Activated CD8-positive, alpha-beta memory T cell treated with anti-CD3 and anti-CD28 coated beads, Interleukin-2, amount 10 ng/mL, durations not matched to agents 7 days and 5 days (primary cell): Measurements from ENCODE around the gene FADS2. TPM values are rescaled to one million over a fixed set of nuclear protein-coding genes. Genes with fewer than 3 reads are reported as not detected.

ENCODE experiments used
- ATAC-seq: fragments of 150-1000 bp; cut with Tn5 transposase; one replicate; pipeline ENCODE4 v1.10.0; 2021; ENCODE audit warnings: moderate library complexity
- CTCF ChIA-PET: fragments of 350-600 bp; sonication (Branson Sonifier 250); formaldehyde crosslinking; loops from one replicate; lab custom pipeline; 2021; ENCODE audit warnings: antibody characterized with exemption; lab: Charles Lee
- DNase-seq: peaks from one replicate; pipeline ENCODE4 v3.0.0-alpha.2; 2020
- H3K27ac Mint-ChIP-seq: one replicate; pipeline ENCODE4 v1.8.0; 2021; ENCODE audit warnings: mild to moderate bottlenecking, mixed read lengths
- H3K27me3 Mint-ChIP-seq: one replicate; pipeline ENCODE4 v1.8.0; 2021; ENCODE audit warnings: mixed read lengths
- H3K36me3 Mint-ChIP-seq: one replicate; pipeline ENCODE4 v1.8.0; 2021; ENCODE audit warnings: mild to moderate bottlenecking, mixed read lengths
- H3K4me1 Mint-ChIP-seq: one replicate; pipeline ENCODE4 v1.8.0; 2021; ENCODE audit warnings: mixed read lengths
- H3K4me3 Mint-ChIP-seq: one replicate; pipeline ENCODE4 v1.8.0; 2021; ENCODE audit warnings: mild to moderate bottlenecking, moderate library complexity, mixed read lengths
- H3K9me3 Mint-ChIP-seq: one replicate; pipeline ENCODE4 v1.8.0; 2022; ENCODE audit warnings: low read depth, mixed read lengths
- total RNA-seq, 2 experiments: library from RNA; stranded (reverse); gene quantifications; one replicate each; pipeline ENCODE4 v1.2.3, GENCODE V29; 2021

FADS2 gene
- total RNA-seq, 2 experiments from 2014 or later: 174 to 184 TPM

DNA sequence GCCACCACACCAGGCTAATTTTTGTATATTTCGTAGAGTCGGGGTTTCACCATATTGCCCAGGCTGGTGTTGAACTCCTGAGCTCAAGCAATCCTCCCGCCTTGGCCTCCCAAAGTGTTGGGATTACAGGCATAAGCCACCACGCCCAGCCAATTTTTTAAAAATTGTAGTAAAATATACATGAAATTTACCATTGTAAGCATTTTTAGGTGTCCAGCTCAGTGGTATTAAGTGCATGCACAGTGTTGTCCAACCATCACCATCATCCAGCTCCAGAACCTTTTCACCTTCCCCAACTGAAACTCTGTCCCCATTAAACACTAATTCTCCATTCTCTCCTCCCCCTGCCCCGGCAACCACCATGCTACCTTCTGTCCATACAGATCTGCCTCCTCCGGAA is 54.8 kb downstream of the FADS2 start:
- H3K27ac Mint-ChIP-seq: no peak overlapping the region
- CTCF ChIA-PET: interaction anchor here (0.8 to 8.5 kb wide), 2 partner anchors 15 to 198 kb away, joined by 3 to 54 read pairs; no protein-coding TSS in a partner anchor
- no peaks in the 10 kb centered on the region for H3K36me3 Mint-ChIP-seq
- ATAC-seq (no peak), DNase-seq (no peak)
- no peaks in the 10 kb centered on the region for H3K9me3 Mint-ChIP-seq
- H3K4me1 Mint-ChIP-seq: no peaks in the 10 kb centered on the region
- H3K4me3 Mint-ChIP-seq: no peak overlapping the region
- no peaks in the 10 kb centered on the region for H3K27me3 Mint-ChIP-seq

GRCh38 chr11:61883327-61883726 is 55.2 kb downstream of the FADS2 start:
- Mint-ChIP-seq H3K36me3 (no peaks in the 10 kb centered on the region), H3K4me3 (no peak overlapping the region), H3K27me3 (no peaks in the 10 kb centered on the region), H3K9me3 (no peaks in the 10 kb centered on the region), H3K27ac (no peak overlapping the region), H3K4me1 (no peaks in the 10 kb centered on the region)
- CTCF ChIA-PET: interaction anchor here (0.5 to 8.5 kb wide), 5 partner anchors 14 to 820 kb away, joined by 3 to 54 read pairs (median 4); no protein-coding TSS in a partner anchor
- DNase-seq (no peak), ATAC-seq (no peak)

DNA sequence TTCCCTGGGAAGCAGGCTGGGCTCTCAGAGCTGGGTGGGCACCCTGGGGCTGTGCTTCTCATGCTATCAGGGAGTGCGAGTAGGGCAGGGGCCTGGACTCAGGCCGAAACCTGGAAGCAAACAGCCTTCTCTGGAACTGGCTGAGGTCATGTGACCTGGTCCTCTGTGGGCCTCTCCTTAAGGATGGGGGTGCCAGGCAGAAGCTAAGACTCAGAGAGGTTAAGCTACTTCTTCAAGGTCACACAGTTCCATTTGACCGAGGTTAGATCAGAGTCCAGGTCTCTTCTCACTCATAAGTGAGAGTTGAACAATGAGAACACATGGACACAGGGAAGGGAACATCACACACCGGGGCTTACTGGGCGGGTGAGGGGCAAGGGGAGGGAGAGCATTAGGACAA is 55.8 kb downstream of the FADS2 start:
- CTCF ChIA-PET: interaction anchor here (0.5 to 8.5 kb wide), 5 partner anchors 13 to 819 kb away, joined by 3 to 54 read pairs (median 4); no protein-coding TSS in a partner anchor
- no peak for DNase-seq
- Mint-ChIP-seq H3K27me3 (no peaks in the 10 kb centered on the region), H3K4me1 (no peaks in the 10 kb centered on the region), H3K36me3 (no peaks in the 10 kb centered on the region), H3K9me3 (no peaks in the 10 kb centered on the region), H3K27ac (no peak overlapping the region), H3K4me3 (no peak overlapping the region)
- ATAC-seq: no peak

DNA sequence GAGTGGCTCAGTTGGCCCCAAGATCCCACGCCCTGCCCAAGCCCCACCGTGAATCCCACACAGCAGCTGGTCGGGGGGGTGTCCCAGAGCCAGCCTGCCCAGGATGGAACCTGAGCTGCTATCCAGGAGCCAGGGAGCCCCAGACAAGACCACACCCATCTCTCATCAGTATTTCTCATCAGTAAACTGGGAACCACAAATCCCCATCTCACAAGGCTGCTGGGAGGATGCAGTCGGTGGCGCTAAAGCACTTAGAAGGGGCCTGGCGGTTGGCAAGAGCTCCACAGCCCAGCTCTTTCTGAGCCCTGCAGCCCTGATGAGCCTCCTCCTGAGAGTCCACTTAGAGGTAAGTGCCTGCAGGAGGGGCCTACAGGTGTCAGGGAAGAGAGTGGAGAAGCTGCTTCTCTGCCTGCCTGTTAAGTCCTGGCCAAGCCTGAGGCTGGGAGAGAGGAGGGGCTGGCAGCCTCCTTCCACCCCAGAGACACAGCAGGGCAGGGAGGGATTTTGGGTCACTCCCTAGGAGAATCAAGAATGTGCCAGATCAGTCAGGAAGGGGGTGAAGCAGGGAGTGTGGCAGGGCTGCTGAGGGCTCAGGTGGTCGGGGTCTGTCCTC is 57.2 kb downstream of the FADS2 start:
- CTCF ChIA-PET: interaction anchor here (0.7 to 8.5 kb wide), 2 partner anchors 12 to 223 kb away, joined by 3 to 54 read pairs; no protein-coding TSS in a partner anchor
- Mint-ChIP-seq H3K4me1 (no peaks in the 10 kb centered on the region), H3K4me3 (no peak overlapping the region), H3K27ac (no peak overlapping the region), H3K27me3 (no peaks in the 10 kb centered on the region), H3K36me3 (no peaks in the 10 kb centered on the region), H3K9me3 (no peaks in the 10 kb centered on the region)
- DNase-seq (no peak), ATAC-seq (no peak)

GRCh38 chr11:61885784-61886580 is 57.9 kb downstream of the FADS2 start:
- no peak for ATAC-seq
- H3K4me1 Mint-ChIP-seq: peaks cover 3% of the 10 kb centered on the region
- CTCF ChIA-PET: interaction anchor here (0.7 to 8.5 kb wide), 4 partner anchors 11 to 222 kb away, joined by 3 to 54 read pairs (median 18); no protein-coding TSS in a partner anchor
- H3K27ac Mint-ChIP-seq: no peak overlapping the region
- no peaks in the 10 kb centered on the region for H3K36me3 Mint-ChIP-seq
- DNase-seq: no peak
- H3K9me3 Mint-ChIP-seq: no peaks in the 10 kb centered on the region
- H3K4me3 Mint-ChIP-seq: no peak overlapping the region
- H3K27me3 Mint-ChIP-seq: no peaks in the 10 kb centered on the region

- no peaks in the 10 kb centered on the region for H3K9me3 Mint-ChIP-seq
- peaks cover 3% of the 10 kb centered on the region for H3K4me1 Mint-ChIP-seq
- DNase-seq (no peak), ATAC-seq (no peak)
- H3K36me3 Mint-ChIP-seq: no peaks in the 10 kb centered on the region
- CTCF ChIA-PET: interaction anchor here (1.1 to 5.1 kb wide), 2 partner anchors 12 to 89 kb away, joined by 4 to 31 read pairs; no protein-coding TSS in a partner anchor
- no peak overlapping the region for H3K4me3 Mint-ChIP-seq
- no peak overlapping the region for H3K27ac Mint-ChIP-seq
- no peaks in the 10 kb centered on the region for H3K27me3 Mint-ChIP-seq
These were observed 58.5 kb downstream of the FADS2 start for GRCh38 chr11:61886643-61887042.

- H3K4me3 Mint-ChIP-seq: no peak overlapping the region
- CTCF ChIA-PET: interaction anchor here (5.1 to 6.0 kb wide), 2 partner anchors 10 to 194 kb away, joined by 31 to 40 read pairs; no protein-coding TSS in a partner anchor
- DNase-seq: no peak
- no peaks in the 10 kb centered on the region for H3K9me3 Mint-ChIP-seq
- peaks cover 3% of the 10 kb centered on the region for H3K4me1 Mint-ChIP-seq
- no peak for ATAC-seq
- no peak overlapping the region for H3K27ac Mint-ChIP-seq
- no peaks in the 10 kb centered on the region for H3K36me3 Mint-ChIP-seq
- H3K27me3 Mint-ChIP-seq: peaks cover 9% of the 10 kb centered on the region
These were observed 59.9 kb downstream of the FADS2 start for GRCh38 chr11:61887839-61888494.

- H3K4me3 Mint-ChIP-seq: no peak overlapping the region
- no peaks in the 10 kb centered on the region for H3K36me3 Mint-ChIP-seq
- peaks cover 9% of the 10 kb centered on the region for H3K27me3 Mint-ChIP-seq
- ATAC-seq (no peak), DNase-seq (no peak)
- H3K4me1 Mint-ChIP-seq: peaks cover 3% of the 10 kb centered on the region
- no peak overlapping the region for H3K27ac Mint-ChIP-seq
- H3K9me3 Mint-ChIP-seq: no peaks in the 10 kb centered on the region
- CTCF ChIA-PET: interaction anchor here (5.1 to 6.0 kb wide), 2 partner anchors 10 to 193 kb away, joined by 31 to 40 read pairs; no protein-coding TSS in a partner anchor
These were observed 60.5 kb downstream of the FADS2 start for GRCh38 chr11:61888590-61888989.

- Mint-ChIP-seq H3K4me3 (no peak overlapping the region), H3K27ac (no peak overlapping the region), H3K4me1 (peaks cover 3% of the 10 kb centered on the region), H3K27me3 (peaks cover 9% of the 10 kb centered on the region), H3K9me3 (no peaks in the 10 kb centered on the region), H3K36me3 (no peaks in the 10 kb centered on the region)
- DNase-seq (no peak), ATAC-seq (no peak)
- CTCF ChIA-PET: interaction anchor here (3.8 to 6.0 kb wide), 4 partner anchors 9 to 218 kb away, joined by 17 to 40 read pairs (median 26); no protein-coding TSS in a partner anchor
These were observed 61.7 kb downstream of the FADS2 start for GRCh38 chr11:61889831-61890230.

DNA sequence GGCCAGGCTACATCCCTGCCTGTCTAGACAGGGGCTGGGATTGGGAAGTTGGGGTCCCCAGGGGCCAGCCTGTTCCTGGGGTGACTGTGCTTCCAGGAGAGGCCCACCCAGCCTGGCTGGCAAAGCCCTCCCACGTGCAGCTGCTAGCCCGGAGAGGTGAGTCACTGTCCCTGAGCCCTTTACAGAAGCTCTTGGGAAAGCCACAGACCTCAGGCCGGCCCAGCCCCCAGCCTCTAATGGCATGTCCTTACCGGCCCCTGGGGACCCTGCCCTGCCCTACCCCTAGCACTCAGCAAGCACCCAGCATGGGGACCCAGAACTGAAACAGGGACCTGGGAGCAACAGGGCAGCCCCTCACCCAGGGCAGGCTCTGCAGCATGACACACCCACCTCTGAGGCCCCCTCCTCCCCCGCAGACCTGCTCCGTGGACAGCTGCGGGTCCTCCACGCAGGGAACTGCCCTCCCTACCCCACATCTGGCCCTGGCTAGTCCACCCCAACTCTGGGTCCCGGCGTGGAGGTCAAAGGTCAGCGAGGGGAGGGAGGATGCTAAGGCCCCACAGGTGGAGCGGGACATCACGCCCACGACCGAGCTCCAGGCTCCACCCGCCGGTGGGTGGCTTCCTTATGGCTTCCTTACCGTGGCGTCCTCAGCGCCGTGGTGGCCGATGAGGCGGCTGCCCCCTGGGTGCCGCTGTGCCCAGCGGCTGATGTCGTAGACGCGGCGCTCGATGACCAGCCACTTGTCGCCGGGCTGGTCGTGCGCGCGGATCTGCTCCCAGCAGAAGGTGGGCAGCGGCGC is 62.6 kb downstream of the FADS2 start:
- peaks cover 9% of the 10 kb centered on the region for H3K27me3 Mint-ChIP-seq
- ATAC-seq (peak; percentile 40), DNase-seq (peak; percentile 55)
- CTCF ChIA-PET: interaction anchor here (1.6 to 6.0 kb wide), 6 partner anchors 8 to 217 kb away, joined by 8 to 40 read pairs (median 18); partner anchors contain the start of genes FEN1 and TMEM258
- H3K27ac Mint-ChIP-seq: no peak overlapping the region
- H3K9me3 Mint-ChIP-seq: no peaks in the 10 kb centered on the region
- peak overlapping the region; percentile 77 for H3K4me3 Mint-ChIP-seq
- H3K36me3 Mint-ChIP-seq: no peaks in the 10 kb centered on the region
- H3K4me1 Mint-ChIP-seq: peaks cover 3% of the 10 kb centered on the region

DNA sequence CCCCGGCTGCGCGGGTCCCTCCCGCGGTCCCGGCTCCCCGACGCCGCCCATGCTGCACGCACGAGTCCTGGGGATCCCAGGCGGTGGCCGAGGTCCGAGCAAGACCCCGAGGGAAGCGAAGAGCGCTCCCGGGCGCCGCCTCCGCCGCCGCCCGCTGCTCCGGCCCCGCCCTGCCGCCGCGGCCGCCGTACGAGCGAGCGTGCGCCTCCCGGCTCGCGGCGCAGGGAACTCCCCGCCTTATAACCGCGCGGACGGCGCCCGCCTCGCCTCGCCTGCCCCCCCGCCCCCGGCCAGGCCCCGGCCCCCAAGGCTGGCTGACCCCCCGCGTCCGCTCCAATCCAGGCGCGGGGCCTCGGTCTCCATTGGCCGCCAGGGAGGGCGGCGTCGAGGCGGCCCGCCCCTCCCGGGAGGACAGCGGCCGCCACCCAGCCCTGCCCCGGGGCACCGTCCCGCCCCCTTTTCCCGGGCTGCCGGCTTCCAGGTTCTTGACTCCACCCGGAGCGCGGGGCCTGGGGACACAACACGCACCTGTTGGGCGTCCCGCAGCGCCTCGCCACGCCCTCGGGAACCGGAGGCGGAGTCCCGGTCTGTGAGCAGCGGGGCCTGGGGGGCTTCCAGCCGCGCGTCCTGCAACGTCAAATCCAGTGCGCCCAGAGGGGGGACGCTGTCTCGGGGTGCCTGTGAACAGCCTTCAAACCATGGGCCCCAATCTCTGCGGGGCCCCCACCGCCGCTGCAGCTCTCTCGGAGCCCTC is 63.4 kb downstream of the FADS2 start, which contains the start of gene FADS3:
Gene FADS3, minus strand, starts transcription at position 215 of the 754 bp plus-strand sequence. Its CDS starts 164 bp downstream, at position 51.
- Mint-ChIP-seq H3K27ac (no peak within 1 kb of the TSS), H3K27me3 (peaks cover 9% of the 10 kb centered on the region), H3K9me3 (no peaks in the 10 kb centered on the region), H3K4me1 (peaks cover 3% of the 10 kb centered on the region), H3K36me3 (no peaks in the 10 kb centered on the region), H3K4me3 (peak within 1 kb of the TSS; percentile 77)
- DNase-seq (peak; percentile 66), ATAC-seq (peak; percentile 87)
- CTCF ChIA-PET: interaction anchor here (0.6 to 6.0 kb wide), 9 partner anchors 7 to 216 kb away, joined by 3 to 40 read pairs (median 16); partner anchors contain the start of genes FEN1 and TMEM258

GRCh38 chr11:61892085-61892370 is 63.9 kb downstream of the FADS2 start:
- Mint-ChIP-seq H3K9me3 (no peaks in the 10 kb centered on the region), H3K4me1 (peaks cover 3% of the 10 kb centered on the region), H3K27ac (no peak overlapping the region), H3K4me3 (peak overlapping the region; percentile 50), H3K36me3 (no peaks in the 10 kb centered on the region), H3K27me3 (peaks cover 9% of the 10 kb centered on the region)
- no peak for DNase-seq
- ATAC-seq: peak; percentile 37
- CTCF ChIA-PET: interaction anchor here (0.6 to 6.0 kb wide), 8 partner anchors 9 to 216 kb away, joined by 3 to 40 read pairs (median 12); partner anchors contain the start of genes FEN1 and TMEM258
